ENCODE measurements around the gene TRAPPC14. TPM values are rescaled to one million over a fixed set of nuclear protein-coding genes. Genes with fewer than 3 reads are reported as not detected.

The TRAPPC14 gene
- total RNA-seq, 1 donor from 2014 or later = 30.2 TPM

GRCh38 chr7:100126239-100126930 lies 32.1 kb downstream of the TRAPPC14 start:
- peaks cover 8% of the 10 kb centered on the region for H3K36me3 Mint-ChIP-seq (ENCODE audit: low read depth, unreplicated experiment)
- H3K27ac Mint-ChIP-seq (ENCODE audit: unreplicated experiment) = peak overlapping the region; percentile 97
- H3K4me3 Mint-ChIP-seq (ENCODE audit: unreplicated experiment) = peak overlapping the region; percentile 99
- H3K9me3 Mint-ChIP-seq (ENCODE audit: unreplicated experiment) = no peaks in the 10 kb centered on the region
- no peak for DNase-seq (ENCODE audit: low spot score)
- peaks cover 19% of the 10 kb centered on the region for H3K4me1 Mint-ChIP-seq (ENCODE audit: unreplicated experiment)
- H3K27me3 Mint-ChIP-seq (ENCODE audit: unreplicated experiment) = peaks cover 6% of the 10 kb centered on the region
- no peak for TF ChIP-seq CTCF (IDR thresholded peaks at IDR 0.05; ENCODE audit: unreplicated experiment)

GRCh38 chr7:100124301-100125230 lies 34.0 kb downstream of the TRAPPC14 start:
- H3K4me3 Mint-ChIP-seq (ENCODE audit: unreplicated experiment) = no peak overlapping the region
- H3K27me3 Mint-ChIP-seq (ENCODE audit: unreplicated experiment) = peaks cover 6% of the 10 kb centered on the region
- peaks cover 30% of the 10 kb centered on the region for H3K4me1 Mint-ChIP-seq (ENCODE audit: unreplicated experiment)

GRCh38 chr7:100122568-100122967 lies 36.0 kb downstream of the TRAPPC14 start:
- H3K4me3 Mint-ChIP-seq (ENCODE audit: unreplicated experiment) = no peak overlapping the region
- no peak overlapping the region for H3K27ac Mint-ChIP-seq (ENCODE audit: unreplicated experiment)
- no peak for DNase-seq (ENCODE audit: low spot score)
- peaks cover 8% of the 10 kb centered on the region for H3K36me3 Mint-ChIP-seq (ENCODE audit: low read depth, unreplicated experiment)
- peaks cover 39% of the 10 kb centered on the region for H3K4me1 Mint-ChIP-seq (ENCODE audit: unreplicated experiment)
- H3K9me3 Mint-ChIP-seq (ENCODE audit: unreplicated experiment) = no peaks in the 10 kb centered on the region
- TF ChIP-seq CTCF (IDR thresholded peaks at IDR 0.05; ENCODE audit: unreplicated experiment) = no peak
- H3K27me3 Mint-ChIP-seq (ENCODE audit: unreplicated experiment) = peaks cover 6% of the 10 kb centered on the region

More at GRCh38 chr7:100124301-100125230, 34.0 kb downstream of the TRAPPC14 start:
- Mint-ChIP-seq H3K27ac (ENCODE audit: unreplicated experiment) (peak overlapping the region; percentile 9), H3K36me3 (ENCODE audit: low read depth, unreplicated experiment) (peaks cover 8% of the 10 kb centered on the region), H3K9me3 (ENCODE audit: unreplicated experiment) (no peaks in the 10 kb centered on the region)
- no peak for DNase-seq (ENCODE audit: low spot score)
- TF ChIP-seq CTCF (IDR thresholded peaks at IDR 0.05; ENCODE audit: unreplicated experiment) = no peak

- Mint-ChIP-seq H3K27ac (ENCODE audit: unreplicated experiment) (no peak overlapping the region), H3K4me1 (ENCODE audit: unreplicated experiment) (peaks cover 39% of the 10 kb centered on the region)
- no peak for DNase-seq (ENCODE audit: low spot score)
Measured at GRCh38 chr7:100122067-100122466, 36.5 kb downstream of the TRAPPC14 start.

More at GRCh38 chr7:100122067-100122466, 36.5 kb downstream of the TRAPPC14 start:
- H3K9me3 Mint-ChIP-seq (ENCODE audit: unreplicated experiment) = no peaks in the 10 kb centered on the region
- TF ChIP-seq CTCF (IDR thresholded peaks at IDR 0.05; ENCODE audit: unreplicated experiment) = no peak
- H3K4me3 Mint-ChIP-seq (ENCODE audit: unreplicated experiment) = no peak overlapping the region
- peaks cover 8% of the 10 kb centered on the region for H3K36me3 Mint-ChIP-seq (ENCODE audit: low read depth, unreplicated experiment)
- H3K27me3 Mint-ChIP-seq (ENCODE audit: unreplicated experiment) = peaks cover 6% of the 10 kb centered on the region
